Uterus (tissue), 4 donors: ENCODE results near the gene OBSCN. TPM values are rescaled to one million over a fixed set of nuclear protein-coding genes. Genes with fewer than 3 reads are reported as not detected.

ENCODE experiments used
- DNase-seq, 2 donors: peaks; one replicate each; pipeline ENCODE4 v3.0.0-alpha.2; 2019 to 2020
- H3K27ac ChIP-seq, 2 donors: fragments of 200-600 bp; sonication (generic); 1 replicate in 1 of 2; 2 replicates in 1 of 2; pipeline ENCODE4 v1.5.1; 2016 to 2018
- H3K27me3 ChIP-seq, 2 donors: fragments of 200-600 bp; sonication (generic); one replicate each; pipeline ENCODE4 v1.5.1; 2018 to 2019; ENCODE audit warnings: control low read depth in 1 of 2
- H3K36me3 ChIP-seq, 2 donors: fragments of 200-600 bp; sonication (generic); one replicate each; pipeline ENCODE4 v1.5.1; 2019; ENCODE audit warnings: control low read depth in 1 of 2
- H3K4me1 ChIP-seq, 2 donors: fragments of 200-600 bp; sonication (generic); one replicate each; pipeline ENCODE4 v1.5.1; 2018 to 2019; ENCODE audit warnings: control low read depth in 1 of 2
- H3K4me3 ChIP-seq, 2 donors: fragments of 200-600 bp; sonication (generic); 1 replicate in 1 of 2; 2 replicates in 1 of 2; pipeline ENCODE4 v1.5.1; 2018 to 2019; ENCODE audit warnings: mild to moderate bottlenecking in 1 of 2
- H3K9me3 ChIP-seq, 2 donors: fragments of 200-600 bp; sonication (generic); one replicate each; pipeline ENCODE4 v1.5.1; 2019; ENCODE audit warnings: control low read depth in 1 of 2
- POLR2A ChIP-seq, 2 donors: fragments of 450-650 bp; IDR thresholded peaks; one replicate each; pipeline ENCODE4 v1.6.1; 2016; ENCODE audit warnings: antibody characterized with exemption in 2 of 2, mild to moderate bottlenecking in 1 of 2, moderate library complexity in 1 of 2
- intact Hi-C: fragments of 100-400 bp; cut with DNase I; formaldehyde crosslinking; loops from one replicate; pipeline ENCODE4 v1.15.1; 2023; ENCODE audit warnings: low total_unique reads
- total RNA-seq, 4 donors: library from RNA; depleted of rRNA in 3 of 4; stranded (reverse); fragments of >200 nt in 3 of 4; gene quantifications; one replicate each; pipeline versions ENCODE4 v1.1.0 to v1.2.4, GENCODE V29; 2014 to 2023
- TF ChIP-seq, protein P1 (sequence below), 4 experiments: fragments of 200-600 bp in 2 of 4; fragments of 450-650 bp in 2 of 4; sonication (generic) in 2 of 4; IDR thresholded peaks; one replicate each; pipeline ENCODE4 v1.5.1; 2016 to 2019; ENCODE audit warnings: antibody characterized with exemption in 4 of 4, mild to moderate bottlenecking in 2 of 4, moderate library complexity in 1 of 4
- donor health status: DM: yes; HTN: yes; CAD: no.

OBSCN gene
- total RNA-seq, 4 donors from 2014 or later = 5.9 to 53.2 (median 22.4) TPM

DNA sequence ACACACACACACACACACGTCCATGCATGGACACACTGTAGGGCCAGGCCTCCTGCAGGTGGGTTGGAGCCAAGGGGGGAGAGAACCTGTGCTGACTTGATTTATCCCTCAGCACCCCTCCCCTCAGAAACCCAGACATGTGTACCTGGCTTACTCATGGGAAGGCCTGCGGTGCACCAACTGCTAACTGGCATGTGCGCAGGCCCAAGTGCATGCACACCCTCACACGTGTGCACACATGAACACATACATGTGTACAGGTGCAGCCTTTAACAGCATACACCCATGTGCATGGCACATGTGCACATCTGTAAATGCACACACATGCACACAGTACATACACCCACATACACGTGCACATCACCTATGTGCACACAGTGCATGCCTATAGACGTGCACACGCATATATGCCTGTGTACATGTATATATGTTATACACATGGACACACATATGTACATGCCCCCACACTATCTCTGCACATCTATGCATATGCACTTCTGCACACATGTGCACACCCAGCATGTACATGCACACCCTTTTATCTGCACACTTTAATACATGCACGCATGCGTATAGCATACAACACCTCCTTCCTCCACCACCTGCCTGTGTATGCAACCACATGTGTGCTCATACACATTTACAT is 131.3 kb downstream of the OBSCN start:
- no peaks in the 10 kb centered on the region for H3K4me1 ChIP-seq
- TF ChIP-seq, protein P1, sequence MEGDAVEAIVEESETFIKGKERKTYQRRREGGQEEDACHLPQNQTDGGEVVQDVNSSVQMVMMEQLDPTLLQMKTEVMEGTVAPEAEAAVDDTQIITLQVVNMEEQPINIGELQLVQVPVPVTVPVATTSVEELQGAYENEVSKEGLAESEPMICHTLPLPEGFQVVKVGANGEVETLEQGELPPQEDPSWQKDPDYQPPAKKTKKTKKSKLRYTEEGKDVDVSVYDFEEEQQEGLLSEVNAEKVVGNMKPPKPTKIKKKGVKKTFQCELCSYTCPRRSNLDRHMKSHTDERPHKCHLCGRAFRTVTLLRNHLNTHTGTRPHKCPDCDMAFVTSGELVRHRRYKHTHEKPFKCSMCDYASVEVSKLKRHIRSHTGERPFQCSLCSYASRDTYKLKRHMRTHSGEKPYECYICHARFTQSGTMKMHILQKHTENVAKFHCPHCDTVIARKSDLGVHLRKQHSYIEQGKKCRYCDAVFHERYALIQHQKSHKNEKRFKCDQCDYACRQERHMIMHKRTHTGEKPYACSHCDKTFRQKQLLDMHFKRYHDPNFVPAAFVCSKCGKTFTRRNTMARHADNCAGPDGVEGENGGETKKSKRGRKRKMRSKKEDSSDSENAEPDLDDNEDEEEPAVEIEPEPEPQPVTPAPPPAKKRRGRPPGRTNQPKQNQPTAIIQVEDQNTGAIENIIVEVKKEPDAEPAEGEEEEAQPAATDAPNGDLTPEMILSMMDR (IDR thresholded peaks at IDR 0.05) = no peak
- TF ChIP-seq POLR2A (IDR thresholded peaks at IDR 0.05) = no peak
- intact Hi-C loops = no loop called here
- H3K36me3 ChIP-seq = no peaks in the 10 kb centered on the region
- no peaks in the 10 kb centered on the region for H3K27me3 ChIP-seq
- H3K27ac ChIP-seq = no peak overlapping the region
- no peaks in the 10 kb centered on the region for H3K9me3 ChIP-seq
- no peak for DNase-seq
- no peak overlapping the region for H3K4me3 ChIP-seq

DNA sequence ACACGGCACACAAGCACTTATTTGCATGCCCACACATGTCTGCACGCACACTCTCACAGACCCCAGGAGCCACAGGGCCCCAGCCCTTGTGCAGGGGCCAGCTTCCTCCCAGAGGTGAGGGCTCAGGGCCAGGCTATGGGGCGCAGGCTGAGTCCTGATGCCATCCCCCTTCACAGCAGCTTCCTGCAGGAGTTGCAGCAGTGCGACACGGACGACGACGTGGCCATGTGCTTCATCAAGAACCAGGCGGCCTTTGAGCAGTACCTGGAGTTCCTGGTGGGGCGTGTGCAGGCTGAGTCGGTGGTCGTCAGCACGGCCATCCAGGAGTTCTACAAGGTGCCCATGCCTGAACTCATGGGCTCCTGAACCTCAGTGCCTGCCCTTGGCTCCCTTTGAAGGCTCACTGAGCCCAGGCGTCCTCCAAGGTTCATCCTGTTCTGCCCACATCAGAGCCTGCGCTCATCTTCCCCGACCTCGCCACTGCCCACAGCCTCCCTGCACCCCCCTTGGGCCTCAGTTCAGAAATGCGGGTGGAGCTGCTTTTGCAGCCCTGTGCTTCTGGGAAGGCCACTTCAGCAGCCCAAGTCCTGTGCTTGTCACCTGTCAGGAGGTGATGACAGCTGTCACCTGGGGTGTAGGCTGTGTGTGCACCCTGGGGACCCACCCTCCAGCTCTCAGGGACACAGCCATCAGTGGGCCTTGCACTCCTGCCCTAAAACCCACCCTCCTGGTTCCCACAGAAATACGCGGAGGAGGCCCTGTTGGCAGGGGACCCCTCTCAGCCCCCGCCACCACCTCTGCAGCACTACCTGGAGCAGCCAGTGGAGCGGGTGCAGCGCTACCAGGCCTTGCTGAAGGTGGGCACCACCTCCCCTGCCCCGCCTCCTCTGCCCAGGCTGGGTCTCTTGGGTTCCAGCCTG is 132.2 kb downstream of the OBSCN start:
- Histone ChIP-seq H3K9me3 (no peaks in the 10 kb centered on the region), H3K36me3 (no peaks in the 10 kb centered on the region), H3K4me3 (no peak overlapping the region), H3K4me1 (no peaks in the 10 kb centered on the region), H3K27me3 (no peaks in the 10 kb centered on the region), H3K27ac (no peak overlapping the region)
- peak in 1 of 2 donors; percentile 6 for DNase-seq
- TF ChIP-seq, protein P1 (IDR thresholded peaks at IDR 0.05) = no peak
- TF ChIP-seq POLR2A (IDR thresholded peaks at IDR 0.05) = no peak
- intact Hi-C loops = no loop called here

- Histone ChIP-seq H3K36me3 (no peaks in the 10 kb centered on the region), H3K27me3 (no peaks in the 10 kb centered on the region), H3K4me3 (no peak overlapping the region), H3K4me1 (no peaks in the 10 kb centered on the region), H3K27ac (no peak overlapping the region), H3K9me3 (no peaks in the 10 kb centered on the region)
- DNase-seq = peak; percentile 11 to 13
- intact Hi-C loops = no loop called here
- TF ChIP-seq, protein P1 (IDR thresholded peaks at IDR 0.05) = no peak
- TF ChIP-seq POLR2A (IDR thresholded peaks at IDR 0.05) = no peak
Observed at GRCh38 chr1:228340686-228341449, 133.0 kb downstream of the OBSCN start.

GRCh38 chr1:228341450-228341813 is 133.6 kb downstream of the OBSCN start:
- TF ChIP-seq, protein P1 (IDR thresholded peaks at IDR 0.05) = no peak
- TF ChIP-seq POLR2A (IDR thresholded peaks at IDR 0.05) = no peak

More at GRCh38 chr1:228341450-228341813, 133.6 kb downstream of the OBSCN start:
- no peak overlapping the region for H3K4me3 ChIP-seq
- peak; percentile 11 for DNase-seq
- no peaks in the 10 kb centered on the region for H3K27me3 ChIP-seq
- intact Hi-C loops = no loop called here
- no peaks in the 10 kb centered on the region for H3K4me1 ChIP-seq
- no peak overlapping the region for H3K27ac ChIP-seq
- no peaks in the 10 kb centered on the region for H3K9me3 ChIP-seq
- no peaks in the 10 kb centered on the region for H3K36me3 ChIP-seq
